IPS DF 6.9 (cell line): ENCODE data around the gene STRIT1.

Source experiments
- DNase-seq: peaks from one replicate; pipeline ENCODE4 v3.0.0-alpha.2; 2013; ENCODE audit warnings: low read depth, low spot score
- H3K27ac ChIP-seq: one replicate; pipeline ENCODE4 v1.5.1; 2013; ENCODE audit warnings: low read length, control low read depth
- H3K27me3 ChIP-seq: 2 replicates; pipeline ENCODE4 v1.6.1; 2013; ENCODE audit warnings: mild to moderate bottlenecking, low read length; ENCODE audit not compliant: control insufficient read depth, insufficient read depth
- H3K36me3 ChIP-seq: 2 replicates; pipeline ENCODE4 v1.6.1; 2013; ENCODE audit warnings: low read length; ENCODE audit not compliant: control insufficient read depth, insufficient read depth
- H3K4me1 ChIP-seq: 2 replicates; pipeline ENCODE4 v1.6.1; 2013; ENCODE audit warnings: low read length; ENCODE audit not compliant: control insufficient read depth, insufficient read depth
- H3K4me3 ChIP-seq: 2 replicates; pipeline ENCODE4 v1.5.1; 2013; ENCODE audit warnings: mild to moderate bottlenecking, low read length
- H3K9me3 ChIP-seq: 2 replicates; pipeline ENCODE4 v1.6.1; 2013; ENCODE audit warnings: low read length, inconsistent platforms; ENCODE audit not compliant: control insufficient read depth, insufficient read depth
- WGBS: extraction: QIAGEN DNeasy Blood & Tissue Kit; methylation state at CpG from one replicate; pipeline ENCODE4 v1.1.7; 2013; ENCODE audit warnings: mixed read lengths, missing lambda C conversion rate; ENCODE audit not compliant: insufficient read length, insufficient coverage; 5-methylcytosine and 5-hydroxymethylcytosine counted together

Gene STRIT1

GRCh38 chr3:155313916-155314315 is 20.4 kb upstream of the STRIT1 start:
- H3K4me1 ChIP-seq: no peaks in the 10 kb centered on the region
- WGBS: no CpG with 5 or more reads among the region's 2 CpGs
- H3K36me3 ChIP-seq: no peaks in the 10 kb centered on the region
- no peaks in the 10 kb centered on the region for H3K27me3 ChIP-seq
- no peak overlapping the region for H3K4me3 ChIP-seq
- H3K27ac ChIP-seq: no peak overlapping the region
- no peaks in the 10 kb centered on the region for H3K9me3 ChIP-seq
- no peak for DNase-seq

- Histone ChIP-seq H3K4me1 (no peaks in the 10 kb centered on the region), H3K27ac (no peak overlapping the region), H3K27me3 (no peaks in the 10 kb centered on the region), H3K9me3 (no peaks in the 10 kb centered on the region), H3K36me3 (no peaks in the 10 kb centered on the region), H3K4me3 (no peak overlapping the region)
- no peak for DNase-seq
These were observed 19.8 kb upstream of the STRIT1 start for GRCh38 chr3:155313300-155313699.

GRCh38 chr3:155312781-155313180 is 19.3 kb upstream of the STRIT1 start:
- no peak for DNase-seq
- Histone ChIP-seq H3K4me1 (no peaks in the 10 kb centered on the region), H3K36me3 (no peaks in the 10 kb centered on the region), H3K27me3 (no peaks in the 10 kb centered on the region), H3K27ac (no peak overlapping the region), H3K4me3 (no peak overlapping the region), H3K9me3 (no peaks in the 10 kb centered on the region)
- WGBS: no CpG with 5 or more reads among the region's 2 CpGs

GRCh38 chr3:155309581-155309980 is 16.1 kb upstream of the STRIT1 start:
- H3K9me3 ChIP-seq: no peaks in the 10 kb centered on the region
- no peak overlapping the region for H3K27ac ChIP-seq
- H3K4me3 ChIP-seq: no peak overlapping the region
- WGBS: no CpG with 5 or more reads among the region's 28 CpGs
- no peaks in the 10 kb centered on the region for H3K4me1 ChIP-seq
- DNase-seq: no peak
- H3K36me3 ChIP-seq: no peaks in the 10 kb centered on the region
- no peaks in the 10 kb centered on the region for H3K27me3 ChIP-seq

- Histone ChIP-seq H3K4me3 (no peak overlapping the region), H3K27me3 (no peaks in the 10 kb centered on the region), H3K4me1 (no peaks in the 10 kb centered on the region), H3K9me3 (no peaks in the 10 kb centered on the region), H3K27ac (no peak overlapping the region), H3K36me3 (no peaks in the 10 kb centered on the region)
- no CpG with 5 or more reads among the region's 9 CpGs for WGBS
- DNase-seq: no peak
These were observed 15.3 kb upstream of the STRIT1 start for GRCh38 chr3:155308831-155309230.

GRCh38 chr3:155307183-155307582 is 13.7 kb upstream of the STRIT1 start:
- Histone ChIP-seq H3K36me3 (no peaks in the 10 kb centered on the region), H3K4me1 (no peaks in the 10 kb centered on the region), H3K4me3 (no peak overlapping the region), H3K27me3 (no peaks in the 10 kb centered on the region), H3K9me3 (no peaks in the 10 kb centered on the region), H3K27ac (no peak overlapping the region)
- no peak for DNase-seq
- no CpG with 5 or more reads among the region's 7 CpGs for WGBS

GRCh38 chr3:155304394-155304793 is 10.9 kb upstream of the STRIT1 start:
- no CpG with 5 or more reads among the region's 2 CpGs for WGBS
- DNase-seq: no peak
- H3K4me1 ChIP-seq: no peaks in the 10 kb centered on the region
- H3K27me3 ChIP-seq: no peaks in the 10 kb centered on the region
- H3K27ac ChIP-seq: no peak overlapping the region
- no peaks in the 10 kb centered on the region for H3K9me3 ChIP-seq
- H3K36me3 ChIP-seq: no peaks in the 10 kb centered on the region
- H3K4me3 ChIP-seq: no peak overlapping the region

GRCh38 chr3:155303540-155304097 is 10.1 kb upstream of the STRIT1 start:
- H3K36me3 ChIP-seq: no peaks in the 10 kb centered on the region
- no peak overlapping the region for H3K27ac ChIP-seq
- H3K4me1 ChIP-seq: no peaks in the 10 kb centered on the region
- H3K27me3 ChIP-seq: no peaks in the 10 kb centered on the region
- no peaks in the 10 kb centered on the region for H3K9me3 ChIP-seq
- DNase-seq: no peak
- H3K4me3 ChIP-seq: no peak overlapping the region

- Histone ChIP-seq H3K4me1 (no peaks in the 10 kb centered on the region), H3K36me3 (no peaks in the 10 kb centered on the region), H3K27ac (no peak overlapping the region), H3K9me3 (no peaks in the 10 kb centered on the region), H3K27me3 (no peaks in the 10 kb centered on the region), H3K4me3 (no peak overlapping the region)
- no CpG with 5 or more reads among the region's 2 CpGs for WGBS
- DNase-seq: no peak
These were observed 9.4 kb upstream of the STRIT1 start for GRCh38 chr3:155302891-155303290.

- WGBS: no CpG with 5 or more reads among the region's 2 CpGs
- H3K27ac ChIP-seq: no peak overlapping the region
- H3K9me3 ChIP-seq: no peaks in the 10 kb centered on the region
- H3K4me3 ChIP-seq: no peak overlapping the region
- H3K36me3 ChIP-seq: no peaks in the 10 kb centered on the region
- no peaks in the 10 kb centered on the region for H3K4me1 ChIP-seq
- no peaks in the 10 kb centered on the region for H3K27me3 ChIP-seq
- DNase-seq: no peak
These were observed 9.0 kb upstream of the STRIT1 start for GRCh38 chr3:155302481-155302880.

- no peaks in the 10 kb centered on the region for H3K27me3 ChIP-seq
- H3K4me3 ChIP-seq: no peak overlapping the region
- no peaks in the 10 kb centered on the region for H3K9me3 ChIP-seq
- no peak overlapping the region for H3K27ac ChIP-seq
- H3K4me1 ChIP-seq: no peaks in the 10 kb centered on the region
- no peaks in the 10 kb centered on the region for H3K36me3 ChIP-seq
- no peak for DNase-seq
These were observed 3.6 kb upstream of the STRIT1 start for GRCh38 chr3:155297100-155297499.
